Activated effector memory CD4-positive, alpha-beta T cell treated with Interleukin-2 at 50 U/mL for 16 hours (primary cell): ENCODE results near the gene UBTD2.
A peak's percentile ranks its signal among the peaks of the same experiment; 100 is the strongest.

Experiments
- DNase-seq: peaks from one replicate; pipeline ENCODE4 v3.0.0-alpha.2; 2020

The UBTD2 gene

GRCh38 chr5:172188893-172189692 is 94.5 kb downstream of the UBTD2 start:
- no peak for DNase-seq

- DNase-seq, result peak; percentile 82
Measured at GRCh38 chr5:172188033-172188892, 95.3 kb downstream of the UBTD2 start, which contains the start of gene STK10. Gene STK10, minus strand, starts transcription at chr5:172188224. Its CDS starts 182 bp downstream, at chr5:172188042.

- peak; percentile 62 for DNase-seq
Measured at GRCh38 chr5:172187118-172188032, 96.2 kb downstream of the UBTD2 start.

- DNase-seq, result no peak
Measured at GRCh38 chr5:172186114-172186695, 97.4 kb downstream of the UBTD2 start.

GRCh38 chr5:172185096-172185461 is 98.5 kb downstream of the UBTD2 start:
- DNase-seq, result no peak

GRCh38 chr5:172183881-172184280 is 99.7 kb downstream of the UBTD2 start:
- DNase-seq, result no peak

- no peak for DNase-seq
Measured at GRCh38 chr5:172182291-172182690, 101.3 kb downstream of the UBTD2 start.

- DNase-seq, result no peak
Measured at GRCh38 chr5:172180936-172181335, 102.6 kb downstream of the UBTD2 start.

GRCh38 chr5:172178991-172179989 is 104.3 kb downstream of the UBTD2 start:
- DNase-seq, result peak; percentile 43

GRCh38 chr5:172178301-172178987 is 105.1 kb downstream of the UBTD2 start:
- DNase-seq, result no peak

- no peak for DNase-seq
Measured at GRCh38 chr5:172177176-172177575, 106.4 kb downstream of the UBTD2 start.

- peak; percentile 93 for DNase-seq
Measured at GRCh38 chr5:172175263-172175719, 108.3 kb downstream of the UBTD2 start.

GRCh38 chr5:172173564-172174153 is 109.9 kb downstream of the UBTD2 start:
- peak; percentile 55 for DNase-seq

- DNase-seq, result no peak
Measured at GRCh38 chr5:172172912-172173563, 110.5 kb downstream of the UBTD2 start.

- no peak for DNase-seq
Measured at GRCh38 chr5:172171118-172171517, 112.4 kb downstream of the UBTD2 start.

- no peak for DNase-seq
Measured at GRCh38 chr5:172170251-172170701, 113.3 kb downstream of the UBTD2 start.

- DNase-seq, result no peak
Measured at GRCh38 chr5:172169216-172169615, 114.3 kb downstream of the UBTD2 start.

- DNase-seq, result no peak
Measured at GRCh38 chr5:172168311-172168710, 115.3 kb downstream of the UBTD2 start.

GRCh38 chr5:172167895-172168294 is 115.7 kb downstream of the UBTD2 start:
- DNase-seq, result no peak
